ENCODE measurements around the gene VPS11. TPM values are rescaled to one million over a fixed set of nuclear protein-coding genes. Genes with fewer than 3 reads are reported as not detected.

The VPS11 gene
- total RNA-seq, 1 experiment from 2014 or later: 48.7 TPM

DNA sequence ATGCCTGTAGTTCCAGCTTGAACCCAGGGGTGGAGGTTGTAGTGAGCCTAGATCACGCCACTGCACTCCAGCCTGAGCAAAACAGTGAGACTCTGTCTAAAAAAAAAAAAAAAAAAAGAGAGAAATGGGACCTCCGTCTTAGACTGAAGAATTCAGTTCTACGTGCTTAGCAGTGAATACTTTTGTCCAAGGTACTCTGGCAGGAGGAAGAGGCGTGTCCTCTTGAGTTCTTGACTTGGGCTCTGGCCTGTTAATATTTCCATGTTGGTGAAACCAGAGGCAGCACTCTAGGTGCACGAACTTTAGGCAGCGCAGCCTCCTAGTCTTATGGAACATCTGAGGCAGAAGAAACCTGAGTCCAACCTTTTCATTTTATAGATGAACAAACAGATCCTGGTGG lies 19.5 kb downstream of the VPS11 start:
- peak overlapping the region; percentile 16 for H3K27ac ChIP-seq (ENCODE audit: low read length)
- BruUV-seq (replicated peaks): no TSS peak
- H3K4me2 ChIP-seq (ENCODE audit: low read length): peak overlapping the region; percentile 58

DNA sequence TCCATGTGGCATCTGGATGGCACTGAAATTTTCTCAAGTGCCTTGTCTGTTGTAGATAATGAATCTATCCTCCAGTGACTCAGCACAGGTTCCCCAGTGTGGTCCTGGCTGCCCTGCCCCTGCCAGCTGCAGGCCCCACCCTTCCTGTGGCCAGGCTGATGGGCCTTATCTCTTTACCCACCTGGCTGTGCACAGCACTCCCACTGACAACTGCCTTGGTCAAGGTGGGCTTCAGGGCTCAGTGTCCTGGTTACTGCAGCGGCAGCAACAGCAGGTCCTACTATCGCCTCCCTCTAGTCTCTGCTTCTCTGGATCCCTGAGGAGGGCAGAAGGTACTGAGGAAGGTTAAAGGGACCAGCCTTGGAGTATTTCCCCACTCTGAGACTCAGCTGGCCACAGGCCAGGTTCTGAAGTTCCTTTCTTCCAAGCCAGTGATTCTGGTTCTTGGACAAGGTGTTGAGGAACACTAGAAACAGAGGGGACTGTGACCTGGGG lies 20.2 kb downstream of the VPS11 start:
- H3K27me3 ChIP-seq (ENCODE audit: low read length): no peaks in the 10 kb centered on the region
- peak; percentile 52 for DNase-seq
- TF ChIP-seq EZH2 (IDR thresholded peaks at IDR 0.05; ENCODE audit: low read length, unreplicated experiment): no peak
- TF ChIP-seq, protein P1, sequence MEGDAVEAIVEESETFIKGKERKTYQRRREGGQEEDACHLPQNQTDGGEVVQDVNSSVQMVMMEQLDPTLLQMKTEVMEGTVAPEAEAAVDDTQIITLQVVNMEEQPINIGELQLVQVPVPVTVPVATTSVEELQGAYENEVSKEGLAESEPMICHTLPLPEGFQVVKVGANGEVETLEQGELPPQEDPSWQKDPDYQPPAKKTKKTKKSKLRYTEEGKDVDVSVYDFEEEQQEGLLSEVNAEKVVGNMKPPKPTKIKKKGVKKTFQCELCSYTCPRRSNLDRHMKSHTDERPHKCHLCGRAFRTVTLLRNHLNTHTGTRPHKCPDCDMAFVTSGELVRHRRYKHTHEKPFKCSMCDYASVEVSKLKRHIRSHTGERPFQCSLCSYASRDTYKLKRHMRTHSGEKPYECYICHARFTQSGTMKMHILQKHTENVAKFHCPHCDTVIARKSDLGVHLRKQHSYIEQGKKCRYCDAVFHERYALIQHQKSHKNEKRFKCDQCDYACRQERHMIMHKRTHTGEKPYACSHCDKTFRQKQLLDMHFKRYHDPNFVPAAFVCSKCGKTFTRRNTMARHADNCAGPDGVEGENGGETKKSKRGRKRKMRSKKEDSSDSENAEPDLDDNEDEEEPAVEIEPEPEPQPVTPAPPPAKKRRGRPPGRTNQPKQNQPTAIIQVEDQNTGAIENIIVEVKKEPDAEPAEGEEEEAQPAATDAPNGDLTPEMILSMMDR (conservative IDR thresholded peaks at IDR 0.05; ENCODE audit: low read depth, low read length): no peak
- TF ChIP-seq EZH2phosphoT487 (IDR thresholded peaks at IDR 0.05; ENCODE audit: borderline replicate concordance, low read length): no peak
- peaks cover 7% of the 10 kb centered on the region; the same call in 1 of the 2 replicates for H3K36me3 ChIP-seq (ENCODE audit: low read depth, low read length)
- CTCF ChIA-PET: no interaction called here
- H3K9me3 ChIP-seq (ENCODE audit: low read length): no peaks in the 10 kb centered on the region
- H3K4me3 ChIP-seq (ENCODE audit: low read length): no peak overlapping the region
- no peak overlapping the region for H3K9ac ChIP-seq (ENCODE audit: low read length)
- H3K4me2 ChIP-seq (ENCODE audit: low read length): peak overlapping the region; percentile 58
- peaks cover 30% of the 10 kb centered on the region for H3K4me1 ChIP-seq (ENCODE audit: insufficient read depth, low read length)
- peak; percentile 6; the same call in 1 of the 2 replicates for ATAC-seq
- H3F3A ChIP-seq (ENCODE audit: low read length, unreplicated experiment): peaks cover 8% of the 10 kb centered on the region
- no peak overlapping the region for H2AFZ ChIP-seq (ENCODE audit: low read length)
- POLR2A ChIA-PET (ENCODE audit: unreplicated experiment): no interaction called here
- peaks cover 33% of the 10 kb centered on the region for H3K79me2 ChIP-seq (ENCODE audit: low read length)
- intact Hi-C loops (cut with micrococcal nuclease): no loop called here
- H3K9me2 ChIP-seq (replicated peaks; ENCODE audit: low read length): no peaks in the 10 kb centered on the region
- no TSS peak for BruUV-seq (replicated peaks)
- H4K20me1 ChIP-seq (ENCODE audit: low read length): peaks cover 8% of the 10 kb centered on the region
- peak overlapping the region; percentile 16 for H3K27ac ChIP-seq (ENCODE audit: low read length)

More for the DNA sequence above, 19.5 kb downstream of the VPS11 start:
- Histone ChIP-seq H3K9me2 (replicated peaks; ENCODE audit: low read length) (no peaks in the 10 kb centered on the region), H3K36me3 (ENCODE audit: low read depth, low read length) (peaks cover 5% of the 10 kb centered on the region; the same call in 1 of the 2 replicates), H3K4me1 (ENCODE audit: insufficient read depth, low read length) (peaks cover 23% of the 10 kb centered on the region), H3K9me3 (ENCODE audit: low read length) (no peaks in the 10 kb centered on the region), H3K79me2 (ENCODE audit: low read length) (peaks cover 26% of the 10 kb centered on the region), H4K20me1 (ENCODE audit: low read length) (peaks cover 1% of the 10 kb centered on the region; the same call in 1 of the 2 replicates), H3F3A (ENCODE audit: low read length, unreplicated experiment) (peaks cover 8% of the 10 kb centered on the region), H2AFZ (ENCODE audit: low read length) (no peak overlapping the region), H3K9ac (ENCODE audit: low read length) (no peak overlapping the region), H3K4me3 (ENCODE audit: low read length) (no peak overlapping the region), H3K27me3 (ENCODE audit: low read length) (no peaks in the 10 kb centered on the region)
- intact Hi-C loops (cut with micrococcal nuclease): no loop called here
- ATAC-seq (no peak), DNase-seq (no peak)
- POLR2A ChIA-PET (ENCODE audit: unreplicated experiment): no interaction called here
- TF ChIP-seq EZH2 (IDR thresholded peaks at IDR 0.05; ENCODE audit: low read length, unreplicated experiment) (no peak), EZH2phosphoT487 (IDR thresholded peaks at IDR 0.05; ENCODE audit: borderline replicate concordance, low read length) (no peak)
- TF ChIP-seq, protein P1 (conservative IDR thresholded peaks at IDR 0.05; ENCODE audit: low read depth, low read length): no peak
- CTCF ChIA-PET: no interaction called here

DNA sequence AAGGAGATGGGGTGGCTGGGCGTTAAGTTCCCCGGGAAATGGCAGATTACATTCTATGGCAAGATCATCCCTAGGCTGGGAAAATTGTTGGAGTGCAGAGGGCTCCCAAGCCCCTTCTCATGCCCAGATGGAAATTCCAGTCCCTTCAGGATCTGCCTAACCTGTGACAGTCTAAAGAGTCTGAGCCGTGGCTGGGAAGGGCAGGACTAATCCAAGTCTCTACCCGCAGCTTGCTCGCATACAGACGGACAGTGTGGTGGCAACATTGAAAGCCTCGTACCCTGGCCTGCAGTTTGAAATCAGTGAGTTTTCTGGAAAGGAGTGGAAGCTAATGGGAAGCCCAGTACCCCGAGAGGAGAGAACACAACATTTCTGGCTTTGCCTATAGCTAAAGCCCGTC lies 20.8 kb downstream of the VPS11 start:
- CTCF ChIA-PET: no interaction called here

More for the DNA sequence above, 20.8 kb downstream of the VPS11 start:
- H4K20me1 ChIP-seq (ENCODE audit: low read length): peaks cover 14% of the 10 kb centered on the region
- DNase-seq (no peak), ATAC-seq (no peak)
- H3K27me3 ChIP-seq (ENCODE audit: low read length): no peaks in the 10 kb centered on the region
- BruUV-seq (replicated peaks): no TSS peak
- H3K9me3 ChIP-seq (ENCODE audit: low read length): no peaks in the 10 kb centered on the region
- no peak overlapping the region for H3K4me2 ChIP-seq (ENCODE audit: low read length)
- H3K4me3 ChIP-seq (ENCODE audit: low read length): no peak overlapping the region
- H3K27ac ChIP-seq (ENCODE audit: low read length): no peak overlapping the region
- H3K9ac ChIP-seq (ENCODE audit: low read length): no peak overlapping the region
- peaks cover 13% of the 10 kb centered on the region for H3K36me3 ChIP-seq (ENCODE audit: low read depth, low read length)
- no peak overlapping the region for H2AFZ ChIP-seq (ENCODE audit: low read length)
- H3F3A ChIP-seq (ENCODE audit: low read length, unreplicated experiment): peaks cover 12% of the 10 kb centered on the region
- peaks cover 36% of the 10 kb centered on the region for H3K4me1 ChIP-seq (ENCODE audit: insufficient read depth, low read length)
- POLR2A ChIA-PET (ENCODE audit: unreplicated experiment): no interaction called here
- intact Hi-C loops (cut with micrococcal nuclease): no loop called here
- TF ChIP-seq, protein P1 (conservative IDR thresholded peaks at IDR 0.05; ENCODE audit: low read depth, low read length): no peak
- TF ChIP-seq EZH2phosphoT487 (IDR thresholded peaks at IDR 0.05; ENCODE audit: borderline replicate concordance, low read length): no peak
- TF ChIP-seq EZH2 (IDR thresholded peaks at IDR 0.05; ENCODE audit: low read length, unreplicated experiment): no peak
- H3K9me2 ChIP-seq (replicated peaks; ENCODE audit: low read length): no peaks in the 10 kb centered on the region
- peaks cover 39% of the 10 kb centered on the region for H3K79me2 ChIP-seq (ENCODE audit: low read length)

Data from PC-3 (cell line).